Measurements from ENCODE around the gene HEXIM2. TPM values are rescaled to one million over a fixed set of nuclear protein-coding genes. Genes with fewer than 3 reads are reported as not detected.

The HEXIM2 gene
- total RNA-seq, 1 experiment from 2014 or later: 11.9 TPM

DNA sequence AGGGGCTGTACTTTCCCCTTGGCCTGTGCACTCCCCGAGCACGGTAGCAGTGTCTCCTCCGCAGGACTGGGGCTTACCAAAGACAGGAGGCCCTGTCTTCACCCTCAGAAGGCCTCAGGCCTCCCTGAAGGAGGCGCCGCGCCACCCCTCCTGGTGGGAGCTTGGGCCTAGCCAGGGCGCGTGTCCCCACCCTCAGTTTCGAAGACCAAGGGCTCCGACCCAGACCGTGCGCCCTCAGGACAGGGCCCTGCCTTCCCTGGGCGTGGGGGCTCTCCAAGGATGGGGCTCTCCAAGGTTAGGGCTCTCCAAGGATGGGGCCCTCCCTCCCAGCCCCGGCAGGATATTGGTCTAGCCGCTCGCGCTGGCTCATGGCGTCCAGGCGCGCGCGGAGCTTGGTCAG lies 41.1 kb upstream of the HEXIM2 start:
- TF ChIP-seq ZNF219 (CRISPR knock-in tag; IDR thresholded peaks at IDR 0.05; ENCODE audit: borderline replicate concordance) (no peak), ETV6 (CRISPR knock-in tag; IDR thresholded peaks at IDR 0.05) (no peak), TEAD1 (CRISPR knock-in tag; IDR thresholded peaks at IDR 0.05) (no peak), ZNF671 (CRISPR knock-in tag; IDR thresholded peaks at IDR 0.05) (no peak)
- TF ChIP-seq, protein P1, sequence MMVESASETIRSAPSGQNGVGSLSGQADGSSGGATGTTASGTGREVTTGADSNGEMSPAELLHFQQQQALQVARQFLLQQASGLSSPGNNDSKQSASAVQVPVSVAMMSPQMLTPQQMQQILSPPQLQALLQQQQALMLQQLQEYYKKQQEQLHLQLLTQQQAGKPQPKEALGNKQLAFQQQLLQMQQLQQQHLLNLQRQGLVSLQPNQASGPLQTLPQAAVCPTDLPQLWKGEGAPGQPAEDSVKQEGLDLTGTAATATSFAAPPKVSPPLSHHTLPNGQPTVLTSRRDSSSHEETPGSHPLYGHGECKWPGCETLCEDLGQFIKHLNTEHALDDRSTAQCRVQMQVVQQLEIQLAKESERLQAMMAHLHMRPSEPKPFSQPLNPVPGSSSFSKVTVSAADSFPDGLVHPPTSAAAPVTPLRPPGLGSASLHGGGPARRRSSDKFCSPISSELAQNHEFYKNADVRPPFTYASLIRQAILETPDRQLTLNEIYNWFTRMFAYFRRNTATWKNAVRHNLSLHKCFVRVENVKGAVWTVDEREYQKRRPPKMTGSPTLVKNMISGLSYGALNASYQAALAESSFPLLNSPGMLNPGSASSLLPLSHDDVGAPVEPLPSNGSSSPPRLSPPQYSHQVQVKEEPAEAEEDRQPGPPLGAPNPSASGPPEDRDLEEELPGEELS (CRISPR knock-in tag; IDR thresholded peaks at IDR 0.05): no peak
- TF ChIP-seq, protein P2, sequence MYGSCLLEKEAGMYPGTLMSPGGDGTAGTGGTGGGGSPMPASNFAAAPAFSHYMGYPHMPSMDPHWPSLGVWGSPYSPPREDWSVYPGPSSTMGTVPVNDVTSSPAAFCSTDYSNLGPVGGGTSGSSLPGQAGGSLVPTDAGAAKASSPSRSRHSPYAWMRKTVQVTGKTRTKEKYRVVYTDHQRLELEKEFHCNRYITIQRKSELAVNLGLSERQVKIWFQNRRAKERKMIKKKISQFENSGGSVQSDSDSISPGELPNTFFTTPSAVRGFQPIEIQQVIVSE (CRISPR knock-in tag; IDR thresholded peaks at IDR 0.05; ENCODE audit: borderline replicate concordance): no peak
- ChIA-PET CTCF (interaction anchor here (0.7 to 3.1 kb wide), 4 partner anchors 11 to 77 kb away, joined by 3 to 27 read pairs (median 4); partner anchors contain the start of genes ACBD4 and PLCD3), POLR2A (no interaction called here)
- Mint-ChIP-seq H3K27ac (no peak overlapping the region), H3K36me3 (no peaks in the 10 kb centered on the region), H3K4me1 (peaks cover 10% of the 10 kb centered on the region; the same call in 1 of the 2 replicates), H3K9me3 (no peaks in the 10 kb centered on the region), H3K27me3 (ENCODE audit: low read depth) (no peaks in the 10 kb centered on the region), H3K4me3 (no peak overlapping the region)
- ATAC-seq: no peak; the same call in 1 of the 2 replicates
- DNase-seq (ENCODE audit: low spot score): no peak

DNA sequence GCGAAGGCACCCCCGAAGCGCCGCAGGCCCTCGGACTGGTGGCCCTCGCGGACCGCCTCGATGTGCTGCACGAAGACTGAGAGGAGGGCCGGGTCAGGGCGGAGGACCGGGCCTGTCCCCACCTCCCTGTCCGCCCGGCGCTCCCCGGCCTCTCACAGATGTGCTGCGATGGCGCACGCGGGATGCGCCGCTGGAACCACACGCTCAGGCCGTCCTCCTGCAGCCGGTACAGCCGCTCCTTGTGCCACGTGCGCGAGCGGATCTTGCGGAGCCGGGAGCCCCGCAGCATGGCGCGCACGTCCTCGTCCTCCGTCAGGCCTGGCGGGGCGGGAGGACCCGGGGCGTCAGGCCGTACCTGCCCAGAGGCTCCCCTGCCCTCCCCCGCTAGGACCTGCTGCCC lies 40.6 kb upstream of the HEXIM2 start:
- TF ChIP-seq ZNF138 (CRISPR knock-in tag; conservative IDR thresholded peaks at IDR 0.05) (no peak), NR1H2 (CRISPR knock-in tag; IDR thresholded peaks at IDR 0.05) (no peak), ESRRA (CRISPR knock-in tag; IDR thresholded peaks at IDR 0.05; ENCODE audit: borderline replicate concordance) (no peak), HMGA2 (CRISPR knock-in tag; IDR thresholded peaks at IDR 0.05) (no peak), NFYB (CRISPR knock-in tag; conservative IDR thresholded peaks at IDR 0.05; ENCODE audit: low read depth) (no peak), PRRX2 (CRISPR knock-in tag; IDR thresholded peaks at IDR 0.05) (no peak)
- TF ChIP-seq, protein P3, sequence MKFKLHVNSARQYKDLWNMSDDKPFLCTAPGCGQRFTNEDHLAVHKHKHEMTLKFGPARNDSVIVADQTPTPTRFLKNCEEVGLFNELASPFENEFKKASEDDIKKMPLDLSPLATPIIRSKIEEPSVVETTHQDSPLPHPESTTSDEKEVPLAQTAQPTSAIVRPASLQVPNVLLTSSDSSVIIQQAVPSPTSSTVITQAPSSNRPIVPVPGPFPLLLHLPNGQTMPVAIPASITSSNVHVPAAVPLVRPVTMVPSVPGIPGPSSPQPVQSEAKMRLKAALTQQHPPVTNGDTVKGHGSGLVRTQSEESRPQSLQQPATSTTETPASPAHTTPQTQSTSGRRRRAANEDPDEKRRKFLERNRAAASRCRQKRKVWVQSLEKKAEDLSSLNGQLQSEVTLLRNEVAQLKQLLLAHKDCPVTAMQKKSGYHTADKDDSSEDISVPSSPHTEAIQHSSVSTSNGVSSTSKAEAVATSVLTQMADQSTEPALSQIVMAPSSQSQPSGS (CRISPR knock-in tag; IDR thresholded peaks at IDR 0.05; ENCODE audit: borderline replicate concordance, low read depth): no peak
- TF ChIP-seq, protein P4, sequence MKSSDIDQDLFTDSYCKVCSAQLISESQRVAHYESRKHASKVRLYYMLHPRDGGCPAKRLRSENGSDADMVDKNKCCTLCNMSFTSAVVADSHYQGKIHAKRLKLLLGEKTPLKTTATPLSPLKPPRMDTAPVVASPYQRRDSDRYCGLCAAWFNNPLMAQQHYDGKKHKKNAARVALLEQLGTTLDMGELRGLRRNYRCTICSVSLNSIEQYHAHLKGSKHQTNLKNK (CRISPR knock-in tag; IDR thresholded peaks at IDR 0.05): no peak
- TF ChIP-seq, protein P5, sequence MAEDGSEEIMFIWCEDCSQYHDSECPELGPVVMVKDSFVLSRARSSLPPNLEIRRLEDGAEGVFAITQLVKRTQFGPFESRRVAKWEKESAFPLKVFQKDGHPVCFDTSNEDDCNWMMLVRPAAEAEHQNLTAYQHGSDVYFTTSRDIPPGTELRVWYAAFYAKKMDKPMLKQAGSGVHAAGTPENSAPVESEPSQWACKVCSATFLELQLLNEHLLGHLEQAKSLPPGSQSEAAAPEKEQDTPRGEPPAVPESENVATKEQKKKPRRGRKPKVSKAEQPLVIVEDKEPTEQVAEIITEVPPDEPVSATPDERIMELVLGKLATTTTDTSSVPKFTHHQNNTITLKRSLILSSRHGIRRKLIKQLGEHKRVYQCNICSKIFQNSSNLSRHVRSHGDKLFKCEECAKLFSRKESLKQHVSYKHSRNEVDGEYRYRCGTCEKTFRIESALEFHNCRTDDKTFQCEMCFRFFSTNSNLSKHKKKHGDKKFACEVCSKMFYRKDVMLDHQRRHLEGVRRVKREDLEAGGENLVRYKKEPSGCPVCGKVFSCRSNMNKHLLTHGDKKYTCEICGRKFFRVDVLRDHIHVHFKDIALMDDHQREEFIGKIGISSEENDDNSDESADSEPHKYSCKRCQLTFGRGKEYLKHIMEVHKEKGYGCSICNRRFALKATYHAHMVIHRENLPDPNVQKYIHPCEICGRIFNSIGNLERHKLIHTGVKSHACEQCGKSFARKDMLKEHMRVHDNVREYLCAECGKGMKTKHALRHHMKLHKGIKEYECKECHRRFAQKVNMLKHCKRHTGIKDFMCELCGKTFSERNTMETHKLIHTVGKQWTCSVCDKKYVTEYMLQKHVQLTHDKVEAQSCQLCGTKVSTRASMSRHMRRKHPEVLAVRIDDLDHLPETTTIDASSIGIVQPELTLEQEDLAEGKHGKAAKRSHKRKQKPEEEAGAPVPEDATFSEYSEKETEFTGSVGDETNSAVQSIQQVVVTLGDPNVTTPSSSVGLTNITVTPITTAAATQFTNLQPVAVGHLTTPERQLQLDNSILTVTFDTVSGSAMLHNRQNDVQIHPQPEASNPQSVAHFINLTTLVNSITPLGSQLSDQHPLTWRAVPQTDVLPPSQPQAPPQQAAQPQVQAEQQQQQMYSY (CRISPR knock-in tag; IDR thresholded peaks at IDR 0.05): no peak
- no peak for DNase-seq (ENCODE audit: low spot score)

More for the DNA sequence above, 40.6 kb upstream of the HEXIM2 start:
- H3K27ac Mint-ChIP-seq: no peak overlapping the region
- H3K4me1 Mint-ChIP-seq: peaks cover 6% of the 10 kb centered on the region; the same call in 1 of the 2 replicates
- H3K36me3 Mint-ChIP-seq: no peaks in the 10 kb centered on the region
- CTCF ChIA-PET: interaction anchor here (0.6 to 3.1 kb wide), 5 partner anchors 11 to 327 kb away, joined by 3 to 27 read pairs (median 3); partner anchors contain the start of genes ACBD4 and PLCD3
- POLR2A ChIA-PET: no interaction called here
- peak; percentile 18; the same call in 1 of the 2 replicates for ATAC-seq
- no peaks in the 10 kb centered on the region for H3K27me3 Mint-ChIP-seq (ENCODE audit: low read depth)
- no peak overlapping the region for H3K4me3 Mint-ChIP-seq
- no peaks in the 10 kb centered on the region for H3K9me3 Mint-ChIP-seq

All from WTC11 (cell line).